Measurements from ENCODE around the gene C16orf87.

Gene C16orf87

DNA sequence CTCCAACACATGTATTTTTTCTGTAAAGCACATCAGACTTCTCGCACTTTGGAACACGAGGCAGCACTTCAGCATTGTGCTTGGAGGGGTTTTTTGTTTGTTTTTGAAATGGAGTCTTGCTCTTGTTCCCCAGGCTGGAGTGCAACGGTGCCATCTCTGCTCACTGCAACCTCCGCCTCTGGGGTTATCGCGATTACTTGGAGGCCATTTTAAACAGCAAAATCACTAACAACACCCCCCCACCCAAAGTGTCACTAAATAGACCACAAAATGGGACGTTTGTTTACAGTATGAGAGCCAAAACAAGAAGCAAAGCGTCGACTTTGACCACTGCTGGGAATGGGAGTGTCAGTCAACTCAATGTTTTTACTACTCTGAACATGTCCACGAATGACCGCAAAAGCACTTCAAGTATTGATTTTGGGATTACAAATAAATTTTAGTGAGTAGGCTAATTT, 9.0 kb upstream of the C16orf87 start:
- TF ChIP-seq, protein P1, sequence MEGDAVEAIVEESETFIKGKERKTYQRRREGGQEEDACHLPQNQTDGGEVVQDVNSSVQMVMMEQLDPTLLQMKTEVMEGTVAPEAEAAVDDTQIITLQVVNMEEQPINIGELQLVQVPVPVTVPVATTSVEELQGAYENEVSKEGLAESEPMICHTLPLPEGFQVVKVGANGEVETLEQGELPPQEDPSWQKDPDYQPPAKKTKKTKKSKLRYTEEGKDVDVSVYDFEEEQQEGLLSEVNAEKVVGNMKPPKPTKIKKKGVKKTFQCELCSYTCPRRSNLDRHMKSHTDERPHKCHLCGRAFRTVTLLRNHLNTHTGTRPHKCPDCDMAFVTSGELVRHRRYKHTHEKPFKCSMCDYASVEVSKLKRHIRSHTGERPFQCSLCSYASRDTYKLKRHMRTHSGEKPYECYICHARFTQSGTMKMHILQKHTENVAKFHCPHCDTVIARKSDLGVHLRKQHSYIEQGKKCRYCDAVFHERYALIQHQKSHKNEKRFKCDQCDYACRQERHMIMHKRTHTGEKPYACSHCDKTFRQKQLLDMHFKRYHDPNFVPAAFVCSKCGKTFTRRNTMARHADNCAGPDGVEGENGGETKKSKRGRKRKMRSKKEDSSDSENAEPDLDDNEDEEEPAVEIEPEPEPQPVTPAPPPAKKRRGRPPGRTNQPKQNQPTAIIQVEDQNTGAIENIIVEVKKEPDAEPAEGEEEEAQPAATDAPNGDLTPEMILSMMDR (IDR thresholded peaks at IDR 0.05), result no peak
- no peak overlapping the region for H3K4me3 ChIP-seq (ENCODE audit: low read depth in 1 of 2, low read length in 1 of 2)
- peaks cover 13% of the 10 kb centered on the region for H3K27me3 ChIP-seq
- H3K36me3 ChIP-seq, result no peaks in the 10 kb centered on the region
- H3K4me1 ChIP-seq (ENCODE audit: control insufficient read depth in 1 of 2, insufficient read depth in 1 of 2, low read depth in 1 of 2, low read length in 1 of 2), result peaks cover 7 to 9% of the 10 kb centered on the region in 2 experiments
- no peaks in the 10 kb centered on the region for H3K9me3 ChIP-seq
- no peak overlapping the region for H3K27ac ChIP-seq

DNA sequence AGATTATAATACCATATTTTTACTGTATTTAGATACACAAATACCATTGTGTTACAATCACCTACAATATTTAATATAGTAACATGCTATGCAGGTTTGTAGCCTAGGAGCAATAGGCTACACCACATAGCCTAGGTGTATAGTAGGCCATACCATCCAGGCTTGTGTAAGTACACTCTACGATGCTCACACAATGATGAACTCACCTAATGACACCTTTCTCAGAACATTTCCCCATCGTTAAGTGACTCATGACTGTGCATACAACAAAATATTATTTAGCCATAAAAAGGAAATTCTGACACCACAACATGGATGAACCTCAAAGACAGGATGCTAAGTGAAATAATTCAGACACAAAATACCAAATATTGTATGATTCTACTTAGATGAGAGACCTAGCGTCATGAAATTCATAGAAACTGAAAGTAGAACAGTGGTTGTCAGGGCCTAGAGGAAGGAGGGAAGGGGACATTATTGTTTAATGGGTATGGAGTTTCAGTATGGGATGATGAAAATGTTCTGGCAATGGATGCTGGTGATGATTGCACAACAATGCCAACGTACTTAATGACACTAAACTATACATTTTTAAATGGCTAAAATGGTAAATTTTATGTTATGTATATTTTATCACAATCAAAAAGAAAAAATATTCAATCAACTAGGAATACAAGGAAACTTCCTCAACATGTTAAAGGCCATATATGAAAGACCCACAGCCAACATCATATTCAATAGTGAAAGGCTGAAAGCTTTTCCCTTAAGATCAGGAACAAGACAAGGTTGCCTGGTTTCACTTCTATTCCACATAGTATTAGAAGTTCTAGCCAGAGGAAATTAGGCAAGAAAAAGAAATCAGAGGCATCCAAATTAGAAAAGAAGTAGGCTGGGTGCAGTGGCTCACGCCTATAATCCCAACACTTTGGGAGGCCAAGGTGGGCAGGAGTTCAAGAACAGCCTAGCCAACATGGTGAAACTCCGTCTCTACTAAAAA, 5.9 kb upstream of the C16orf87 start:
- H3K27ac ChIP-seq, result no peak overlapping the region
- TF ChIP-seq, protein P1 (IDR thresholded peaks at IDR 0.05), result no peak
- H3K36me3 ChIP-seq, result no peaks in the 10 kb centered on the region
- H3K4me3 ChIP-seq (ENCODE audit: low read depth in 1 of 2, low read length in 1 of 2), result no peak overlapping the region
- no peaks in the 10 kb centered on the region for H3K9me3 ChIP-seq
- H3K27me3 ChIP-seq, result no peaks in the 10 kb centered on the region
- no peaks in the 10 kb centered on the region for H3K4me1 ChIP-seq (ENCODE audit: control insufficient read depth in 1 of 2, insufficient read depth in 1 of 2, low read depth in 1 of 2, low read length in 1 of 2)

DNA sequence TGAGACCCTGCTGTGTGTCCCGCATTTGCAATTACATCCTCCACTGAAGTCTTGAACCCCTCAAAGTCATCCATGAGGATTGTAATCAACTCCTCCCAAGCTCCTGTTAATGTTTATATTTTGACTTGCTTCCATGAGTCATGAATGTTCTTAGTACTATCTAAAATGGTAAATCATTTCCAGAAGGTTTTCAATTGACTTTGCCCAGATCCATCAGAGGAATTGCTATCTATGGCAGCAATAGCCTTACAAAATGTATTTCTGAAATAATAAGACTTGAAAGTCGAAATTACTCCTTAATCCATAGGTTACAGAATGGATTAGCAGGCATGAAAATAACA, 2.5 kb upstream of the C16orf87 start:
- Histone ChIP-seq H3K36me3 (no peaks in the 10 kb centered on the region), H3K9me3 (no peaks in the 10 kb centered on the region), H3K27ac (no peak overlapping the region)

DNA sequence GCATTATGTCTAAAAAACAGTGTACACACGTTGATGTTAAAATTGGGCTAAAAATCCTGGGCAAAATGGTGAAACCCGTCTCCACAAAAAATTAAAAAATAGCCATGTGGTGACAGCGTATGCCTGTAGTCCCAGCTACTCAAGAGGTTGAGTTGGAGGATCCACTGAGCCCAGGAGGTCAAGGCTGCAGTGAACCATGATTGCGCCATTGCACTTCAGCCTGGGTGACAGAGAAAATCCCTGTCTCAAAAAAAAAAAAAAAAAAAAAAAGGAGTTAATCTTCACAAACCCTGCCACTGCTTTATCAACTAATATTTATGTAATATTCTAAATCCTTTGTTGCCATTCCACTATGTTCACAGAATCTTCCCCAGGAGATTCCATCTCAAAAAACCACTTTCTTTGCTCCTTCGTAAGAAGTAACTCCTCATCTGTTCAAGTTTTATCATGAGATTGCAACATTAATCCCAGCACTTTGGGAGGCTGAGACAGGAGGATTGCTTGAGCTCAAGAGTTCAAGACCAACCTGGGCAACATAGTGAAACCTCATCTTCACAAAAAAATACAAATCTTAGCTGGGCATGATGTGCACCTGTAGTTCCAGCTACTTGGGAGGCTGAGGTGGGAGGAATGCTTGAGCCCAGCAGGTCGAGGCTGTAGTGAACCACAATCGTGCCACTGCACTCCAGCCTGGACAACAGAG, 1.9 kb upstream of the C16orf87 start:
- TF ChIP-seq, protein P1 (IDR thresholded peaks at IDR 0.05), result no peak
- Histone ChIP-seq H3K9me3 (no peaks in the 10 kb centered on the region), H3K27me3 (no peaks in the 10 kb centered on the region), H3K4me1 (ENCODE audit: control insufficient read depth in 1 of 2, insufficient read depth in 1 of 2, low read depth in 1 of 2, low read length in 1 of 2) (peaks cover 12 to 13% of the 10 kb centered on the region in 2 experiments), H3K36me3 (no peaks in the 10 kb centered on the region), H3K27ac (no peak overlapping the region), H3K4me3 (ENCODE audit: low read depth in 1 of 2, low read length in 1 of 2) (no peak overlapping the region)

More for the DNA sequence above, 2.5 kb upstream of the C16orf87 start:
- TF ChIP-seq, protein P1 (IDR thresholded peaks at IDR 0.05), result no peak
- Histone ChIP-seq H3K27me3 (no peaks in the 10 kb centered on the region), H3K4me1 (ENCODE audit: control insufficient read depth in 1 of 2, insufficient read depth in 1 of 2, low read depth in 1 of 2, low read length in 1 of 2) (peaks cover 12 to 13% of the 10 kb centered on the region in 2 experiments), H3K4me3 (ENCODE audit: low read depth in 1 of 2, low read length in 1 of 2) (no peak overlapping the region)

DNA sequence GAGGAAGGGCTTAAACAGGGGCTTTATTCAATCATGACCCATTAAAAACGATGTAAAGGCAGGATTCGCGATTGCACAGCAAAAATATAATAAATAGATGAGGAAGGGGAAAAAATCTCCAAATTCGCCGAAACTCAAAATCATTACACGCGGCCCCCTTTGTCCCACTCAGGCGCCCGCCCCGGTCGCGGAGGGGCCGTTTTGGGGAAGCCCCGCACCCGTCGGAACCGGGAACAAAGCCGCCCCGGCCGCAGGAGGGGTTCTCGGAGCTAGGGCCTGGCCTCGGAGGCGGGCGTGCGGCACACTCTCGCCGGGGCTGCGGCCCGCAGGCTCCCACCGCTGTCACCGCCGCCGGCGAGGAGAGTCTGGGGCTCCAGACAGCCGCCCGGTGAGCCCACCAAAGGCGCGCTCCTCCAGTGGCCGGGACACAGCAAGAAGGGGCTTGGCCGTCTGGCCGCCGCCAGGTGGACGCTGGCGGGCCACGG, 521 bp downstream of the C16orf87 start:
- TF ChIP-seq, protein P1 (IDR thresholded peaks at IDR 0.05), result no peak
- H3K4me3 ChIP-seq (ENCODE audit: low read depth in 1 of 2, low read length in 1 of 2), result peak overlapping the region; percentile 72 to 89
- no peaks in the 10 kb centered on the region for H3K9me3 ChIP-seq

More for the DNA sequence above, 521 bp downstream of the C16orf87 start:
- no peaks in the 10 kb centered on the region for H3K36me3 ChIP-seq
- no peaks in the 10 kb centered on the region for H3K27me3 ChIP-seq
- peak overlapping the region; percentile 91 for H3K27ac ChIP-seq
- peaks cover 12 to 13% of the 10 kb centered on the region in 2 experiments for H3K4me1 ChIP-seq (ENCODE audit: control insufficient read depth in 1 of 2, insufficient read depth in 1 of 2, low read depth in 1 of 2, low read length in 1 of 2)

Data from neutrophil (primary cell).